Glomerular visceral epithelial cell (primary cell): ENCODE data around the gene LCN1.

ENCODE experiments used
- DNase-seq: peaks from one replicate; pipeline ENCODE4 v3.0.0-alpha.2; 2016; ENCODE audit errors: extremely low spot score

LCN1 gene

GRCh38 chr9:135488527-135488926, 32.7 kb upstream of the LCN1 start:
- DNase-seq = no peak

- DNase-seq = no peak
Observed at GRCh38 chr9:135489188-135489906, 31.9 kb upstream of the LCN1 start.

- DNase-seq = no peak
Observed at GRCh38 chr9:135490166-135490870, 30.9 kb upstream of the LCN1 start.

- DNase-seq = no peak
Observed at GRCh38 chr9:135490980-135491464, 30.2 kb upstream of the LCN1 start.

- DNase-seq = no peak
Observed at GRCh38 chr9:135491764-135492163, 29.5 kb upstream of the LCN1 start.

- DNase-seq = no peak
Observed at GRCh38 chr9:135492886-135493669, 28.2 kb upstream of the LCN1 start.

- DNase-seq = no peak
Observed at GRCh38 chr9:135494791-135495559, 26.3 kb upstream of the LCN1 start.

GRCh38 chr9:135498381-135499126, 22.7 kb upstream of the LCN1 start:
- DNase-seq = no peak

- DNase-seq = peak; percentile 90
Observed at GRCh38 chr9:135499326-135500070, 21.7 kb upstream of the LCN1 start.

- no peak for DNase-seq
Observed at GRCh38 chr9:135500071-135500524, 21.1 kb upstream of the LCN1 start.

GRCh38 chr9:135500525-135501260, 20.5 kb upstream of the LCN1 start, which contains the start of gene MRPS2:
Gene MRPS2 (plus strand): TSS chr9:135500682. CDS start chr9:135500711, 29 bp downstream.
- DNase-seq = peak; percentile 87

- no peak for DNase-seq
Observed at GRCh38 chr9:135501261-135502167, 19.7 kb upstream of the LCN1 start.

GRCh38 chr9:135502168-135502872, 18.9 kb upstream of the LCN1 start:
- DNase-seq = no peak

- no peak for DNase-seq
Observed at GRCh38 chr9:135502873-135503321, 18.3 kb upstream of the LCN1 start.

- DNase-seq = no peak
Observed at GRCh38 chr9:135503371-135504261, 17.6 kb upstream of the LCN1 start.
